Loucy (cell line): ENCODE measurements around the gene PGAM5.

Experiments used
- H2AFZ ChIP-seq: fragments of 200-600 bp; sonication (generic); 2 replicates; pipeline ENCODE4 v1.6.0; 2016; ENCODE audit warnings: antibody characterized with exemption, mild to moderate bottlenecking, low read length, moderate library complexity
- H3F3A ChIP-seq: fragments of 200-600 bp; 2 replicates; pipeline ENCODE4 v1.6.0; 2016; ENCODE audit warnings: antibody characterized with exemption, low read depth, mild to moderate bottlenecking
- H3K27me3 ChIP-seq: fragments of 200-600 bp; sonication (generic); 2 replicates; pipeline ENCODE4 v1.6.1; 2014; ENCODE audit warnings: low read length, mild to moderate bottlenecking; ENCODE audit not compliant: insufficient read depth, poor library complexity, severe bottlenecking
- H3K36me3 ChIP-seq: fragments of 200-600 bp; sonication (generic); 2 replicates; pipeline ENCODE4 v1.6.1; 2016; ENCODE audit warnings: low read length; ENCODE audit not compliant: insufficient read depth
- H3K4me1 ChIP-seq: fragments of 200-600 bp; sonication (generic); 2 replicates; pipeline ENCODE4 v1.5.1; 2014; ENCODE audit warnings: low read length, mild to moderate bottlenecking; ENCODE audit not compliant: insufficient read depth, poor library complexity, severe bottlenecking
- H3K4me2 ChIP-seq: fragments of 200-600 bp; sonication (generic); 2 replicates; pipeline ENCODE4 v1.6.0; 2014; ENCODE audit warnings: antibody characterized with exemption, low read length, low read depth, mild to moderate bottlenecking; ENCODE audit not compliant: poor library complexity, severe bottlenecking
- H3K4me3 ChIP-seq: fragments of 200-600 bp; sonication (generic); 2 replicates; pipeline ENCODE4 v1.5.1; 2014; ENCODE audit warnings: low read length, mild to moderate bottlenecking, mixed read lengths; ENCODE audit not compliant: poor library complexity, severe bottlenecking
- H3K79me2 ChIP-seq: fragments of 200-600 bp; sonication (generic); 2 replicates; pipeline ENCODE4 v1.6.1; 2014; ENCODE audit warnings: low read length; ENCODE audit not compliant: insufficient read depth
- H3K9ac ChIP-seq: fragments of 200-600 bp; sonication (generic); 2 replicates; pipeline ENCODE4 v1.6.0; 2014; ENCODE audit warnings: mild to moderate bottlenecking, low read depth, low read length, moderate library complexity; ENCODE audit not compliant: poor library complexity, severe bottlenecking
- H3K9me2 ChIP-seq: fragments of 200-600 bp; sonication (generic); replicated peaks from 2 replicates; pipeline ENCODE4 v1.6.1; 2016; ENCODE audit warnings: low read depth, low read length, mixed read lengths
- H3K9me3 ChIP-seq: fragments of 200-600 bp; sonication (generic); 2 replicates; pipeline ENCODE4 v1.6.1; 2014; ENCODE audit warnings: mild to moderate bottlenecking, antibody characterized with exemption, low read length, low read depth; ENCODE audit not compliant: insufficient read depth
- H4K20me1 ChIP-seq: fragments of 200-600 bp; sonication (generic); 2 replicates; pipeline ENCODE4 v1.6.0; 2014; ENCODE audit warnings: antibody characterized with exemption, low read length, mild to moderate bottlenecking; ENCODE audit not compliant: insufficient read depth, poor library complexity, severe bottlenecking
- CTCF ChIP-seq: fragments of 200-600 bp; sonication (generic); conservative IDR thresholded peaks from 2 replicates; pipeline ENCODE4 v1.5.1; 2014; ENCODE audit warnings: mild to moderate bottlenecking, antibody characterized with exemption, low read length
- EZH2phosphoT487 ChIP-seq: fragments of 200-600 bp; IDR thresholded peaks from 2 replicates; pipeline ENCODE4 v1.6.1; 2018; ENCODE audit warnings: antibody characterized with exemption, mild to moderate bottlenecking, moderate library complexity, borderline replicate concordance

The PGAM5 gene

GRCh38 chr12:132726386-132726785, 15.7 kb downstream of the PGAM5 start:
- Histone ChIP-seq H3K9me3 (no peaks in the 10 kb centered on the region), H3K79me2 (no peaks in the 10 kb centered on the region), H3K27me3 (no peaks in the 10 kb centered on the region), H3K4me2 (no peak overlapping the region), H3K4me3 (no peak overlapping the region), H4K20me1 (no peaks in the 10 kb centered on the region), H3K4me1 (no peaks in the 10 kb centered on the region), H3K9ac (no peak overlapping the region), H3F3A (peaks cover 10% of the 10 kb centered on the region; the same call in 1 of the 2 replicates), H2AFZ (no peak overlapping the region), H3K9me2 (no peaks in the 10 kb centered on the region), H3K36me3 (peaks cover 59% of the 10 kb centered on the region; the same call in 1 of the 2 replicates)
- TF ChIP-seq CTCF (no peak), EZH2phosphoT487 (no peak)

GRCh38 chr12:132727091-132727794, 16.6 kb downstream of the PGAM5 start:
- Histone ChIP-seq H3K4me3 (no peak overlapping the region), H3F3A (peaks cover 10% of the 10 kb centered on the region; the same call in 1 of the 2 replicates), H3K36me3 (peaks cover 63% of the 10 kb centered on the region; the same call in 1 of the 2 replicates), H3K9me3 (no peaks in the 10 kb centered on the region), H3K4me2 (no peak overlapping the region), H3K79me2 (no peaks in the 10 kb centered on the region), H2AFZ (no peak overlapping the region), H3K4me1 (no peaks in the 10 kb centered on the region), H3K9me2 (no peaks in the 10 kb centered on the region), H3K9ac (no peak overlapping the region), H4K20me1 (no peaks in the 10 kb centered on the region), H3K27me3 (no peaks in the 10 kb centered on the region)
- TF ChIP-seq CTCF (no peak), EZH2phosphoT487 (no peak)

GRCh38 chr12:132728502-132728901, 17.9 kb downstream of the PGAM5 start:
- Histone ChIP-seq H3K4me1 (no peaks in the 10 kb centered on the region), H3K9me2 (no peaks in the 10 kb centered on the region), H3K36me3 (peaks cover 66% of the 10 kb centered on the region; the same call in 1 of the 2 replicates), H3K79me2 (no peaks in the 10 kb centered on the region), H3K9me3 (no peaks in the 10 kb centered on the region), H4K20me1 (no peaks in the 10 kb centered on the region), H3K4me2 (no peak overlapping the region), H3K4me3 (no peak overlapping the region), H3K27me3 (no peaks in the 10 kb centered on the region), H2AFZ (no peak overlapping the region), H3K9ac (no peak overlapping the region), H3F3A (peaks cover 10% of the 10 kb centered on the region; the same call in 1 of the 2 replicates)
- TF ChIP-seq CTCF: no peak
- no peak for TF ChIP-seq EZH2phosphoT487
